SK-N-SH (cell line): Measurements from ENCODE around the gene FKBP6. TPM values are rescaled to one million over a fixed set of nuclear protein-coding genes. Genes with fewer than 3 reads are reported as not detected.
"Not testable (repeated sequence)": the region's sequence is repeated elsewhere in the genome, so short reads cannot be mapped to it uniquely, and the experiment has no call there.

Experiments used
- CTCF ChIA-PET: fragments of 300-600, 350-600 bp; formaldehyde crosslinking; extraction: SDS; loops from one replicate; lab custom pipeline; 2021; lab: Yijun Ruan, JAX
- POLR2A ChIA-PET: fragments of 350-600 bp; sonication (Branson Sonifier 250); formaldehyde crosslinking; extraction: SDS; loops from one replicate; lab custom pipeline; 2020; ENCODE audit warnings: antibody characterized with exemption, inconsistent platforms; lab: Yijun Ruan, JAX
- DNase-seq: peaks from one replicate; pipeline ENCODE4 v3.0.0; 2012
- H2AFZ ChIP-seq: fragments of 200-600 bp; sonication (generic); 2 replicates; pipeline ENCODE4 v1.8.1; 2016; ENCODE audit warnings: antibody characterized with exemption, mild to moderate bottlenecking, low read depth
- H3F3A ChIP-seq: fragments of 200-600 bp; sonication (generic); replicated peaks from 2 replicates; pipeline ENCODE3; 2016; ENCODE audit warnings: antibody characterized with exemption, mild to moderate bottlenecking; ENCODE audit not compliant: insufficient read depth
- H3K27ac ChIP-seq, 2 experiments: fragments of 200-500 bp in 1 of 2; fragments of 200-600 bp in 1 of 2; sonication (Bioruptor generic) in 1 of 2; sonication (generic), shearing (Covaris generic) in 1 of 2; 2 replicates each; pipeline versions ENCODE4 v1.5.1 to v1.6.1; 2014 to 2016; ENCODE audit warnings: low read depth in 2 of 2, inconsistent platforms in 1 of 2, low read length in 1 of 2, mild to moderate bottlenecking in 1 of 2, mixed read lengths in 1 of 2
- H3K27me3 ChIP-seq: fragments of 200-600 bp; sonication (generic), shearing (Covaris generic); 2 replicates; pipeline ENCODE4 v1.6.1; 2016; ENCODE audit warnings: mixed run types; ENCODE audit not compliant: insufficient read depth
- H3K36me3 ChIP-seq, 2 experiments: fragments of 200-500 bp in 1 of 2; fragments of 200-600 bp in 1 of 2; sonication (Bioruptor generic) in 1 of 2; sonication (generic) in 1 of 2; replicated peaks in 1 of 2; 2 replicates each; pipeline versions ENCODE3 to v1.5.1; 2014 to 2016; ENCODE audit warnings: low read length in 1 of 2, mild to moderate bottlenecking in 1 of 2; ENCODE audit not compliant: insufficient read depth in 2 of 2, control insufficient read depth in 1 of 2
- H3K4me1 ChIP-seq, 2 experiments: fragments of 200-500 bp in 1 of 2; fragments of 200-600 bp in 1 of 2; sonication (Bioruptor generic) in 1 of 2; sonication (generic), shearing (Covaris generic) in 1 of 2; 2 replicates each; pipeline versions ENCODE4 v1.5.1 to v1.6.1; 2014 to 2016; ENCODE audit warnings: low read depth in 1 of 2, low read length in 1 of 2, mixed run types in 1 of 2; ENCODE audit not compliant: insufficient read depth in 2 of 2, control insufficient read depth in 1 of 2
- H3K4me2 ChIP-seq: fragments of 200-600 bp; sonication (generic), shearing (Covaris generic); 2 replicates; pipeline ENCODE4 v1.6.1; 2017; ENCODE audit warnings: mixed run types
- H3K4me3 ChIP-seq, 2 experiments: fragments of 200-500 bp in 1 of 2; fragments of 200-600 bp in 1 of 2; sonication (Bioruptor generic) in 1 of 2; sonication (generic), shearing (Covaris generic) in 1 of 2; 2 replicates each; pipeline versions ENCODE4 v1.5.1 to v1.8.1; 2014 to 2016; ENCODE audit warnings: low read depth in 2 of 2, inconsistent platforms in 1 of 2, low read length in 1 of 2, mild to moderate bottlenecking in 1 of 2, mixed read lengths in 1 of 2, moderate library complexity in 1 of 2
- H3K79me2 ChIP-seq: fragments of 200-600 bp; sonication (generic); 2 replicates; pipeline ENCODE4 v1.8.1; 2017; ENCODE audit warnings: mild to moderate bottlenecking; ENCODE audit not compliant: insufficient read depth
- H3K9ac ChIP-seq: fragments of 200-600 bp; sonication (generic); 2 replicates; pipeline ENCODE4 v1.6.1; 2017; ENCODE audit warnings: mixed run types
- H3K9me2 ChIP-seq: fragments of 200-600 bp; sonication (generic); 2 replicates; pipeline ENCODE4 v1.6.1; 2017; ENCODE audit warnings: mixed run types
- H3K9me3 ChIP-seq: fragments of 200-600 bp; sonication (generic); 2 replicates; pipeline ENCODE4 v1.6.1; 2017; ENCODE audit warnings: mixed run types, mild to moderate bottlenecking, moderate library complexity
- H4K20me1 ChIP-seq: fragments of 200-600 bp; sonication (generic); 2 replicates; pipeline ENCODE4 v1.6.1; 2017; ENCODE audit warnings: mild to moderate bottlenecking, mixed run types; ENCODE audit not compliant: insufficient read depth
- CHD2 ChIP-seq: fragments of 150-350 bp; IDR thresholded peaks from 2 replicates; pipeline ENCODE4 v1.6.1; 2018; ENCODE audit warnings: low read length; ENCODE audit not compliant: partially characterized antibody
- EP300 ChIP-seq, 2 experiments: IDR thresholded peaks; 2 replicates each; pipeline versions ENCODE4 v1.4.0 to v1.6.1; 2012; ENCODE audit warnings: borderline replicate concordance in 1 of 2, low read depth in 1 of 2, low read length in 1 of 2
- FOXJ3 ChIP-seq: sonication (generic); formaldehyde crosslinking; IDR thresholded peaks from 2 replicates; pipeline ENCODE4 v1.5.1; 2020; ENCODE audit warnings: mild to moderate bottlenecking, missing genetic modification reagents
- FOXM1 ChIP-seq: IDR thresholded peaks from 2 replicates; pipeline ENCODE4 v1.4.0; 2012; ENCODE audit warnings: low read depth, mild to moderate bottlenecking
- JUND ChIP-seq: IDR thresholded peaks from 2 replicates; pipeline ENCODE4 v1.4.0; 2012
- MEF2A ChIP-seq: IDR thresholded peaks from 2 replicates; pipeline ENCODE4 v1.4.0; 2012; ENCODE audit warnings: low read depth, borderline replicate concordance
- MXI1 ChIP-seq: IDR thresholded peaks from 2 replicates; pipeline ENCODE4 v1.6.1; 2012; ENCODE audit warnings: mild to moderate bottlenecking, low read depth, low read length, improper control_type of control experiment
- NRF1 ChIP-seq: IDR thresholded peaks from 2 replicates; pipeline ENCODE4 v1.6.1; 2012; ENCODE audit warnings: low read depth, mild to moderate bottlenecking, low read length
- POLR2AphosphoS5 ChIP-seq: IDR thresholded peaks from 2 replicates; pipeline ENCODE4 v1.6.1; 2012; ENCODE audit warnings: low read depth, low read length
- RFX5 ChIP-seq: IDR thresholded peaks from 2 replicates; pipeline ENCODE4 v1.6.1; 2012; ENCODE audit warnings: mild to moderate bottlenecking, improper control_type of control experiment, low read length
- RXRA ChIP-seq: IDR thresholded peaks from 2 replicates; pipeline ENCODE4 v1.4.0; 2012; ENCODE audit warnings: low read depth, mild to moderate bottlenecking, borderline replicate concordance
- SIN3A ChIP-seq: IDR thresholded peaks from 2 replicates; pipeline ENCODE4 v1.6.1; 2012; ENCODE audit warnings: low read depth, mild to moderate bottlenecking, low read length, moderate library complexity, borderline replicate concordance
- YY1 ChIP-seq: IDR thresholded peaks from 2 replicates; pipeline ENCODE4 v1.4.0; 2012; ENCODE audit warnings: low read depth, mild to moderate bottlenecking
- WGBS: methylation state at CpG from one replicate; pipeline ENCODE4 v1.1.6; 2017; ENCODE audit warnings: low lambda C conversion rate; 5-methylcytosine and 5-hydroxymethylcytosine counted together
- polyA plus RNA-seq, 3 experiments: library from polyadenylated mRNA; depleted of rRNA; stranded (reverse); fragments of >200 nt; gene quantifications; 2 replicates each; pipeline ENCODE4 v1.2.3, GENCODE V29; 2012
- TF ChIP-seq, protein P1 (sequence below): fragments of 200-600 bp; sonication (generic); IDR thresholded peaks from 2 replicates; pipeline ENCODE4 v1.6.1; 2017; ENCODE audit warnings: antibody characterized with exemption, mild to moderate bottlenecking, moderate library complexity
- TF ChIP-seq, protein P2 (sequence below): fragments of 150-350 bp; IDR thresholded peaks from 2 replicates; pipeline ENCODE4 v1.6.1; 2016; ENCODE audit warnings: mild to moderate bottlenecking, low read depth, low read length

FKBP6 gene
- polyA plus RNA-seq, 1 of the 3 experiments (the other 2 are of a cell fraction), result not detected

GRCh38 chr7:73301108-73301507, 26.9 kb upstream of the FKBP6 start:
- H3K27me3 ChIP-seq, CTCF ChIA-PET, H3K4me2 ChIP-seq, DNase-seq, H3K4me3 ChIP-seq, H3K9ac ChIP-seq, H4K20me1 ChIP-seq, POLR2A ChIA-PET, H3K79me2 ChIP-seq, H3K9me2 ChIP-seq, H3K27ac ChIP-seq, H2AFZ ChIP-seq, H3K9me3 ChIP-seq, H3F3A ChIP-seq, H3K4me1 ChIP-seq: not testable (repeated sequence)
- TF ChIP-seq, protein P1, sequence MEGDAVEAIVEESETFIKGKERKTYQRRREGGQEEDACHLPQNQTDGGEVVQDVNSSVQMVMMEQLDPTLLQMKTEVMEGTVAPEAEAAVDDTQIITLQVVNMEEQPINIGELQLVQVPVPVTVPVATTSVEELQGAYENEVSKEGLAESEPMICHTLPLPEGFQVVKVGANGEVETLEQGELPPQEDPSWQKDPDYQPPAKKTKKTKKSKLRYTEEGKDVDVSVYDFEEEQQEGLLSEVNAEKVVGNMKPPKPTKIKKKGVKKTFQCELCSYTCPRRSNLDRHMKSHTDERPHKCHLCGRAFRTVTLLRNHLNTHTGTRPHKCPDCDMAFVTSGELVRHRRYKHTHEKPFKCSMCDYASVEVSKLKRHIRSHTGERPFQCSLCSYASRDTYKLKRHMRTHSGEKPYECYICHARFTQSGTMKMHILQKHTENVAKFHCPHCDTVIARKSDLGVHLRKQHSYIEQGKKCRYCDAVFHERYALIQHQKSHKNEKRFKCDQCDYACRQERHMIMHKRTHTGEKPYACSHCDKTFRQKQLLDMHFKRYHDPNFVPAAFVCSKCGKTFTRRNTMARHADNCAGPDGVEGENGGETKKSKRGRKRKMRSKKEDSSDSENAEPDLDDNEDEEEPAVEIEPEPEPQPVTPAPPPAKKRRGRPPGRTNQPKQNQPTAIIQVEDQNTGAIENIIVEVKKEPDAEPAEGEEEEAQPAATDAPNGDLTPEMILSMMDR, result 0 out of 2 replicates have a peak, but pooled peaks have one; percentile 14
- 92% methylated on average over 5 of the region's 14 CpGs for WGBS
- peaks cover 5 to 22% of the 10 kb centered on the region in 2 experiments for H3K36me3 ChIP-seq

GRCh38 chr7:73302846-73303245, 25.1 kb upstream of the FKBP6 start:
- POLR2A ChIA-PET, DNase-seq, H3K4me3 ChIP-seq: not testable (repeated sequence)

GRCh38 chr7:73303546-73303945, 24.4 kb upstream of the FKBP6 start:
- H3K4me1 ChIP-seq, result peaks cover 0 to 8% of the 10 kb centered on the region in 2 experiments; a peak in 1 of 4 replicates
- H3F3A ChIP-seq, result no peaks in the 10 kb centered on the region
- no peaks in the 10 kb centered on the region for H3K9me2 ChIP-seq
- H3K79me2 ChIP-seq, result peaks cover 21% of the 10 kb centered on the region; the same call in 1 of the 2 replicates
- TF ChIP-seq EP300 (IDR thresholded peaks at IDR 0.05; ENCODE audit: borderline replicate concordance in 1 of 2, low read depth in 1 of 2, low read length in 1 of 2) (no peak), RXRA (no peak), RFX5 (no peak), FOXJ3 (no peak), MEF2A (no peak), MXI1 (no peak), JUND (no peak), SIN3A (no peak), YY1 (no peak), NRF1 (no peak), CHD2 (no peak), FOXM1 (no peak), POLR2AphosphoS5 (no peak)
- TF ChIP-seq, protein P2, sequence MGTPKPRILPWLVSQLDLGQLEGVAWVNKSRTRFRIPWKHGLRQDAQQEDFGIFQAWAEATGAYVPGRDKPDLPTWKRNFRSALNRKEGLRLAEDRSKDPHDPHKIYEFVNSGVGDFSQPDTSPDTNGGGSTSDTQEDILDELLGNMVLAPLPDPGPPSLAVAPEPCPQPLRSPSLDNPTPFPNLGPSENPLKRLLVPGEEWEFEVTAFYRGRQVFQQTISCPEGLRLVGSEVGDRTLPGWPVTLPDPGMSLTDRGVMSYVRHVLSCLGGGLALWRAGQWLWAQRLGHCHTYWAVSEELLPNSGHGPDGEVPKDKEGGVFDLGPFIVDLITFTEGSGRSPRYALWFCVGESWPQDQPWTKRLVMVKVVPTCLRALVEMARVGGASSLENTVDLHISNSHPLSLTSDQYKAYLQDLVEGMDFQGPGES, result no peak
- 89% methylated on average over 26 of the region's 26 CpGs for WGBS
- no peak overlapping the region for H3K27ac ChIP-seq
- peaks cover 10 to 27% of the 10 kb centered on the region in 2 experiments for H3K36me3 ChIP-seq
- no peaks in the 10 kb centered on the region for H4K20me1 ChIP-seq
- H2AFZ ChIP-seq, result no peak overlapping the region
- no peak overlapping the region for H3K4me3 ChIP-seq
- H3K9me3 ChIP-seq, result no peaks in the 10 kb centered on the region
- no peak for DNase-seq
- no peak overlapping the region for H3K9ac ChIP-seq
- ChIA-PET CTCF (no interaction called here), POLR2A (no interaction called here)
- no peak overlapping the region for H3K4me2 ChIP-seq
- H3K27me3 ChIP-seq, result no peaks in the 10 kb centered on the region

More at GRCh38 chr7:73302846-73303245, 25.1 kb upstream of the FKBP6 start:
- H3K4me1 ChIP-seq, H3K9me2 ChIP-seq, H2AFZ ChIP-seq, H4K20me1 ChIP-seq, H3F3A ChIP-seq, H3K27ac ChIP-seq, H3K27me3 ChIP-seq, CTCF ChIA-PET, H3K4me2 ChIP-seq, H3K9me3 ChIP-seq, H3K9ac ChIP-seq: not testable (repeated sequence)
- 98% methylated on average over 8 of the region's 10 CpGs for WGBS
- Histone ChIP-seq H3K36me3 (peaks cover 10 to 27% of the 10 kb centered on the region in 2 experiments), H3K79me2 (peaks cover 14% of the 10 kb centered on the region; the same call in 1 of the 2 replicates)
